NCI-H1930 (cell line): ENCODE results near the gene NRDC.
"Not testable (repeated sequence)": the region's sequence is repeated elsewhere in the genome, so short reads cannot be mapped to it uniquely, and the experiment has no call there.

Experiments used
- DNase-seq, 2 experiments: peaks; one replicate each; lab custom pipeline; 2025; lab: John Stamatoyannopoulos, UW

NRDC gene

GRCh38 chr1:51877434-51878307 lies 856 bp downstream of the NRDC start:
- DNase-seq, result no peak

GRCh38 chr1:51875836-51876235 lies 2.7 kb downstream of the NRDC start:
- no peak for DNase-seq

- no peak for DNase-seq
Observed at GRCh38 chr1:51875291-51875772, 3.2 kb downstream of the NRDC start.

- DNase-seq, result not testable (repeated sequence)
Observed at GRCh38 chr1:51873270-51873669, 5.3 kb downstream of the NRDC start.

GRCh38 chr1:51871351-51871975 lies 7.1 kb downstream of the NRDC start:
- no peak for DNase-seq

- no peak for DNase-seq
Observed at GRCh38 chr1:51870603-51871350, 7.8 kb downstream of the NRDC start.

GRCh38 chr1:51867479-51868232 lies 10.9 kb downstream of the NRDC start:
- no peak for DNase-seq

- DNase-seq, result no peak
Observed at GRCh38 chr1:51863384-51863783, 15.1 kb downstream of the NRDC start.

GRCh38 chr1:51861669-51862068 lies 16.9 kb downstream of the NRDC start:
- DNase-seq, result no peak

- DNase-seq, result no peak
Observed at GRCh38 chr1:51859735-51860134, 18.8 kb downstream of the NRDC start.

GRCh38 chr1:51859333-51859732 lies 19.2 kb downstream of the NRDC start:
- no peak for DNase-seq

GRCh38 chr1:51858892-51859291 lies 19.6 kb downstream of the NRDC start:
- no peak for DNase-seq

- DNase-seq, result no peak
Observed at GRCh38 chr1:51856745-51857144, 21.8 kb downstream of the NRDC start.

- no peak for DNase-seq
Observed at GRCh38 chr1:51855624-51856023, 22.9 kb downstream of the NRDC start.

GRCh38 chr1:51853360-51853759 lies 25.2 kb downstream of the NRDC start:
- no peak for DNase-seq

GRCh38 chr1:51851882-51852396 lies 26.6 kb downstream of the NRDC start:
- DNase-seq, result no peak

- no peak for DNase-seq
Observed at GRCh38 chr1:51850420-51851223, 27.9 kb downstream of the NRDC start.

GRCh38 chr1:51847294-51847920 lies 31.1 kb downstream of the NRDC start:
- DNase-seq, result no peak

- no peak for DNase-seq
Observed at GRCh38 chr1:51843948-51844347, 34.6 kb downstream of the NRDC start.

GRCh38 chr1:51842261-51842660 lies 36.3 kb downstream of the NRDC start:
- no peak for DNase-seq
